Measurements from ENCODE around the gene MAGOH.

DNA sequence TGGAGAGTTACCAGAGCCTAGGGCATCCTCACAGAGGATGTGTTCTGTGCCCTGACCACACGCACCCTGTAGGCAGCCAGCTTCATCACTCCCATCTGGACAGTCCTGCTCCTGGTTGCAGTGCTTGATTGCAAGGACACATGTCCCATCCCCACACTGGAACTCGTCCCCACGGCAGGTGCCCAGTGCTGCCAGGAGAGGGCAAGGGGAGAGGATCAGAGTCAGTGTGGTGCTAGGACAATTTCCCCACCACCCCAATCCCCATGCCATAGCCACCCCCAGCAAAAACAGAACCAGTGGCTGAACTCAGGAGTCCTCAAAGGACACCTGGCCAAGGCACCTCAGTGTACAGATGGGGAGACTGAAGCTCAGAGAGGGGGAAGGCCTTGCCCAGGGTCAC, 37.2 kb upstream of the MAGOH start:
- TF ChIP-seq EZH2phosphoT487 (IDR thresholded peaks at IDR 0.05; ENCODE audit: insufficient read depth, low read depth) (no peak), EZH2 (IDR thresholded peaks at IDR 0.05; ENCODE audit: insufficient read depth, poor library complexity, severe bottlenecking) (no peak)

Data from GM23248 (cell line).